Activated CD4-positive, alpha-beta T cell treated with anti-CD3 and anti-CD28 coated beads, Interleukin-2, amount 50 U/mL, for 24 hours (primary cell): ENCODE results near the gene TM9SF1.

Source experiments
- DNase-seq, 2 donors: peaks; one replicate each; pipeline ENCODE4 v3.0.0-alpha.2; 2020; ENCODE audit warnings: low read depth in 1 of 2, low spot score in 1 of 2

Gene TM9SF1

GRCh38 chr14:24197056-24197450, 1.8 kb upstream of the TM9SF1 start:
- no peak for DNase-seq

DNA sequence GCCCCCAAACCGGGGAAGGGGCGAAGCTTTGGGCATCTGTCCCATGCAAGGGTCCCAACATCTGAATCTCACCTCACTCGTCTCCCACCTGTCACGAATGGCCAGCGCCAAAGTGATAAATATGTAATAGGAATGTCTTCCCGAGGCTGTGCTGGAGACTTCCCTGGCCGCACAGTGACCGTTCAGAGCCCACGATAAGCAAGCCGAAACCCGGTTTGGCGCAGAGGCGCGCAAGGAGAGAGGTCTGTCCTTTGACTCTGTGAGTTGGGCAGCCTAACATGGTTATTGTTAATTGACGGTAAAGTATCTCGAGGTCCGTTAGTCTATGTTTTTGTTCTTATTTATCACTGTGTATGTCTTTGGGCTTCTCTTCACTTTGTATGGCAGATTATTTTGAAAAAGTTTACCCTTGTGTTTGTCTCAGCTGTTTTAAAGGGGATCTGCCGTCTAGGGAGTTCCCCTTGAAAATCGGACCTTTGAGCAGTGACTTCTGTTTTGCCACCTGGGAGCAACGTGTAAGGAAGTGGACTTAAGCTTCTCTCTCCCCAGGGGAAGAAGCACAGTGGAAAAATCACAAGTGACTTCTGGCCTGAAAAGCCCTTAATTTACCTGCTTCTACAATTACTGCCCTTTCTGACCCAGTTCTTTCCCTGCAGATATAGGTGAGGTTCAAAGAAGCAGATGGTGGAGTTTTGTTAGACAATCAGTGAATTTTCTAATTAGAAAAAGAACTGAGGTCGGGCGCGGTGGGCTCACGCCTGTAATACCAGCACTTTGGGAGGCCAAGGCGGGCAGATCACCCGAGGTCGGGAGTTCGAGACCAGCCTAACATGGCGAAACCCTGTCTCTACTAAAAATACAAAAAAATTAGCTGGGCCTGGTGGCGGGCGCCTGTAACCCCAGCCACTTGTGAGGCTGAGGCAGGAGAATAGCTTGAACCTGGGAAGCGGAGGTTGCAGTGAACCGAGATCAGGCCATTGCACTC, 1.1 kb upstream of the TM9SF1 start:
- DNase-seq, result no peak

DNA sequence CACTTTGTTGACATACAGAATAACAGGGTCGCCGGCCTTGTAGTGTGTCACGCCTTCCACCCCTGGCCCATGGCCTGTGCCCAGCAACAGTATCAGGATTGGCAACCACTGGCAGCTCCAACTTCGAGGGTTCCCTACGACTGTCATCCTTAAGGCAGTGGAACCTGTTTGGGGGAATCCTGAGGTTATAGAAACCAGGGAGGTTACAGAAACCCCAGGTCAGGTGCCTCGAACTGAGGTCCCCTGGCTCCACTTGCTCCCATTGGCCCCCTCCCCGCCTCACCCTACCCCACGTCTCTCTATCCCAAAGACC, 412 bp downstream of the TM9SF1 start:
- DNase-seq, result no peak

DNA sequence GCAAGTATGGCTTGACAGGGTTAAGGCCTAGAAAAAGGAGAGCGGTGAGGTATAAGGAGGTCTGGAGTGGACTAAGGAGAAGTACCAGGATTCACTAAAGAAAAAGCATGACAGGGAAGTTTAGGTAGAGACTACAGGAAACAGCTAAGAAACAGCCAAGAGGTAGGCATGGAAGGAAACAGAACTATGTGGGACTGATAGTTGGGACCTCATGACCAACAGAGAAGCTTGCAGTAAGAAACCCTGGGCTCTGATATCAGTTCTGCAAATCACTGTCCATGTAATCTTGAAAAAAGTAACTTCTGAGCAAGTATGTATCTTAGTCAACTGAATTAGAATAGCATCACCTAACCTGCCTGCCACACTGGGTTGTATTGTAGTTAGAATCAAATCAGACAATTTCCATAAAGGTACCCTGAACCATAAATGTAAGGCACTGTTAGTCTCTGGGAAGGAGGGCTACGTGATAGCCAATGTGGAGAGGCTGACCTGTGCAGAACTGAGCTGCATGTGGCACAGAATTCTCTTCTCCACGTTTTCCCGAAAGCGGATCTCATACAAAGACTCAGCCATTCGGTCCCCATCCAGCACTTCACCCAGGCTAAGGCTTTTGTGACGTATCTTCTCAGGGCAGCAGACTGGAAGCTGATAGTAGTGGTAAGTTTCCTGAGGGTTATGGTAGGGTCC, 912 bp downstream of the TM9SF1 start:
- DNase-seq, result no peak

DNA sequence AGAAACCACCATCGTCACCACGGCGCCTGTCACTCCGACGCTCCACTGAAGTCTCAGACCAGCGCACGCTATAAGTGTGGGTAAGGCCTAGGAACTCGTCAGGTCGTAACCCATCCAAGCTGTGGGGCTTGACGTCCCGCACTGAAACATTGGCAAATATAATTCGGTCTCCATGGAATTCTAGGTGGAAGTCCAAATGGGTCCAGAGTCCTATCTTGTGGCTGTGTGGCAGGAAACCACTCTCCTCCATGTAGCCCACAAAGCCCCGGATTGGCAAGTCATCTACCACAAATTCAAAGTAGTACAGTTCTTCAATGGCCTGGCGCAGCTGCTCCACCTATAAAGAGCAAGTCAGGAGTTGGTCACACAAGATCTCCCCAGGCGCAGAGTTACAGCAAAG, 2.3 kb downstream of the TM9SF1 start:
- no peak for DNase-seq

DNA sequence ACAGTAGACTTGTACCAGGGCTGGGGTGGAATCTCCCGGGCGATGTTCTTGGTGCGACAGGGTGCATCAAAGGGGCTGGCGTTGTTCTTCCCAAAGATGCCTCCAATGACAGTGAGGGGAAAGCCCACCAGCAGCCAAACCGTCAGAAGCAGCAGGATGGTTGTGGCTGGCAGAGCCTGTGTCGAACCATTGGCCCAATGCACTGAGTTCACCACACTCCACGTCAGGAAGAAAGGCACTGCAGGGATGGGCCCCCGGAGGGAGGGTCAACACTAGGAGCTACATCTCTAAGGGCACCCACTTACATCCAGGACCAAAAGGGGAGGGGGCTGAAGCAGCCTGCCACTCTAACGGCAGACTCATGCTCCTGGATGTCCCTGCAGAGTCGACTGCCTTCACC, 4.8 kb downstream of the TM9SF1 start:
- no peak for DNase-seq

- no peak for DNase-seq
Observed at GRCh38 chr14:24189460-24189859, 5.8 kb downstream of the TM9SF1 start.

DNA sequence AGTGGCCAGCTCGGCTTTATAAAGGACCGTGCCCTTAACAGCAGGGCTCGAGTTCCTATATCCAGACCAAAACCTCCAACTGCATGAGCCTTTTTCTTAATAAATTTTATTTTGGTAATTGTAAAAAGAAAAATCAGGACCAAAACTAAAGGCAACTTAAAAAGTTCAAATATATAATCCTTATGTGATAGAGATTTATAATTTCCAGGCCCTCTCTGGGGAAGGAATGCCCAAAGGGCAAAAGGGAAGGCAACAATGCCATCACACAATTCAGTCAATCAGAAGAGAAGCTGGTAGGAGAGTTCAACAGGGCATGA, 6.2 kb downstream of the TM9SF1 start:
- no peak for DNase-seq

DNA sequence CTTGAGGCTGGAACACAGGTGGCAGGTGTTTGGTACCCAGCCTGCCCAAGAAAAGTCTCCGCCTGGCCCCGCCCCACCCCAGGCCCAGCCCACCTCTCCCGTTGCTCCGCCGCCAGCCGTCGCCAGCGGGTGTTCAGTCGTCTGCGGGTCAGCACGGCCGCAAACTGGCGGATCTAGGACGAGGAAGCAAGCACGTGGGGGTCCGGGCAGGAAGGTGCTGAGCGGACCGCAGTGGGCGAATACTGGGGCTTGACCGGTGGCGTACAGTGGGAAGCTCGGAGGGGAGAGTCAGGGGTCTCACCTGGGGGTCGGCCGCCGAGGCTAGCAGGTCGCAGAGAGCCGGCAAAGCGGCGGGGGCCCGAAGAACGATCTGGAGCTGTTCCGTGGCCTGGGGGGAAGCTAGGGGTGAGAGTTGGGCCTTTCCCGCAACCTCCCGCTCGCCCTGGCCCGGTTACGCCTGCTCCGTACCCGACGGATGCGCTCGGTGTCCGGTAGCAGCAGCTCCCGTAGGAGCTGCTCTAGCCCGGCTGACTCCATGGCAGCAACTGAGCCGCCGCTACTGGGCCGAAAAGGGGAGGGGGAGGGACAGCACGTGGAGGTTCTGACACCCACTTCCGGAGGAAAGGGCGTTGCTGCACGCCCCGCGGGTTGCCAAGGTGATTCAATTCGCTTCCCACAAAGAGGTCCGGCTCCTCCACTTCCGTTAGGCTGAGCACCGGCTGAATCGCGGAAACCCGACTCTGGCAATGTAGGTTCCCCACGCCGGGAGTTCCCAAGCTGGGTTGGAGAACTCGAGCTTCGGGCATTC, 6.8 kb downstream of the TM9SF1 start, which contains the start of gene IPO4:
IPO4 (minus strand) TSS at position 566 of the 808 bp plus-strand sequence; CDS start at position 537, 29 bp downstream.
- peak; percentile 80 to 96 for DNase-seq

DNA sequence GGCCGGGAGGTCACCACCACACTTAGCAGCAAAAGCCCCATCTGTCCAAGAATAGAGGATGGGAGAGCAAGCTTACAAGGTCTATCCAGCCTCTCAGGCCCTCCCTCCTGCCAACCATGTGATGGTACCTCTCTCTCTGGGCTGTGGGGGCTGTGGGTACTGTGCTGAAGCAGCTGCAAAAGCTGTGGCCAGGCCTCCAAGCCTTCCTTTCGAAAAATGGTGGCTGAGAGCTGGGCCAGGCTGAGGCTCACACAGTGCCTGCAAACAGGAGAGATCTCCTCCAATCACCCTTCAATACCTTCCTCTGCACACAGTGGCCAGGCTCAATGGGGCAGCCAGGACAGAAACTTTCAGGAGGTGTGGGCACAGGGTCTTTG, 7.7 kb downstream of the TM9SF1 start:
- no peak for DNase-seq

- DNase-seq, result no peak
Observed at GRCh38 chr14:24186831-24187538, 8.3 kb downstream of the TM9SF1 start.

DNA sequence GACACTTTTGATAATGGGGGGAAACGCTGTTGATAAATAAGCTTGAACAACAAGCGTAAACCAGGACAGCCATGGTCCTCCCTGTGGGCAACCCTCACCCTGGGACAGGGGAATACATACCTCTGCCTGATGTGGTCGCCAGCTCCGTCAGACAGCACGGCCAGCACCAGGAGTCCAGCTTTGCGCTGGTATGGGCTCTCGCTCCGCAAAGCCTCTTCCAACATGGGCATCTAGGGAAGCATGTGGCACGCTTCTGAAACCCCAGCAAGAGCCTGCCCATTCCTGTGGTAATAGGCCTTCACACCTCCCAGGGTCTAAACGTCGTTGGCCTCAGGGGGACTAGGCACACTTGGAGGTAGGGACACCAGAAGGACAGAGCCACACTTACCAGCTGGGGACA, 9.5 kb downstream of the TM9SF1 start:
- no peak for DNase-seq

- DNase-seq, result no peak
Observed at GRCh38 chr14:24185026-24185425, 10.2 kb downstream of the TM9SF1 start.

DNA sequence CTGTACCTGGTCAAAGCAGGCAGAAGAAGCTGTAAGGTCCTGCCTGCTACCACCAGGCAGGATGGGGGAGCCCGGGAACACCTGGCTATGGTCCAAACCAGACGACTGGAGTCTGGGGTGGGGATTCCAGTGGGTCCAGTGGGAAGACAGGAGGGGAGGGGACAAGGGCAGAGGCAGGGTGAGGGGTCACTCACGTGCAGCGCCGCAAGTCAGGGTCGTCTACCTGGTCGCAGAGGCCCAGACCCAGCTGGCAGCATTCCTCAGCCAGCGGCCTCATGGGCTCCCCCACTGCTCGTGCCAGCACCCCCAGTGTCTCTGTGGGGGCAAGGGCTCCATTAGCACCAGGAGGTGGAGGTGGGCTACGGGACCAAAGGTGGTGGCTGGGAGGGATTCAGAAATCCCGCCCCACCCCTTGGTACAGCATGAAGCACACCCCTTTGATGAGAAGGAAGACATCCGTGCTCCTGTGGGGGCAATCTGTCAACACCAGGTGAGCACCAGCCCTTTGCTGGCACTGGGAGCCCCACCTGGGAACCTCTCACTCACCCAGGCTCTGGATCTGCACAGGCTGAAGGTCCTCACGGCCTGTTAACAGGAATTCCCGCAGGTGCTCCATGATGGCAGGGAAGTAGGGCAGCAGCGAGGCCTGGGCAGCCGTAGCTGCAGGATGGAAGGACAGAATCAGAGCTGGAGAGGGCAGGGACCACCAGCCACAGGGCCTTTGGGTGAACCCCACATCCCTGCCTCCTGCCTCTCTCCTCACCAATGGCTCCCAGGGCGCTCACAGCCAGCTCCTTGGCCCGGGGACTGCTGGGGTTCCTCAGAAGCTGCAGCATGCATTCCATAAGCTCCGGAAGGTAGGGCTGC, 10.9 kb downstream of the TM9SF1 start:
- no peak for DNase-seq

DNA sequence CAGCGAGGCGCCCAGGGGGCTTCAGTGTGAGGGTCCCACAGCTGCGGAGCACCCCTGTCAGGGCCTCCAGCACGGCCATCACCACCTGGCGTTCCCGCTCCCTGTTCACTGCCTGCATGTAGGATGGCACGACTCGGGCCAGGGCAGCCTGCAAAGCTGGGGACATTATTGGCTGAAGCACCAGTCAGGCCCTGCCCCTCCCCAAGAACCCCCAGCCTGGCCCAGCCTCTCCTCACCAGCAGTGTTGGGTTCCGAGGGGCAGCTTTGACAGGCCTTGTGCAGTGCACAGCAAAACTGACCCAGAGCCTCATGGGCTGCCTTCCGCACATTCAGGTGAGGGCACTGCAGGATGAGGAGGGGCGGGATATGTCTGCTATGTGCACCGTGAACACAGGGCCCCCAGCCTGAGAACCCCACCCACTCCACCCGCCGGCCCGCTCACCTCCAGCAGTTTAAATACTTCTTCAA, 12.2 kb downstream of the TM9SF1 start:
- no peak for DNase-seq

DNA sequence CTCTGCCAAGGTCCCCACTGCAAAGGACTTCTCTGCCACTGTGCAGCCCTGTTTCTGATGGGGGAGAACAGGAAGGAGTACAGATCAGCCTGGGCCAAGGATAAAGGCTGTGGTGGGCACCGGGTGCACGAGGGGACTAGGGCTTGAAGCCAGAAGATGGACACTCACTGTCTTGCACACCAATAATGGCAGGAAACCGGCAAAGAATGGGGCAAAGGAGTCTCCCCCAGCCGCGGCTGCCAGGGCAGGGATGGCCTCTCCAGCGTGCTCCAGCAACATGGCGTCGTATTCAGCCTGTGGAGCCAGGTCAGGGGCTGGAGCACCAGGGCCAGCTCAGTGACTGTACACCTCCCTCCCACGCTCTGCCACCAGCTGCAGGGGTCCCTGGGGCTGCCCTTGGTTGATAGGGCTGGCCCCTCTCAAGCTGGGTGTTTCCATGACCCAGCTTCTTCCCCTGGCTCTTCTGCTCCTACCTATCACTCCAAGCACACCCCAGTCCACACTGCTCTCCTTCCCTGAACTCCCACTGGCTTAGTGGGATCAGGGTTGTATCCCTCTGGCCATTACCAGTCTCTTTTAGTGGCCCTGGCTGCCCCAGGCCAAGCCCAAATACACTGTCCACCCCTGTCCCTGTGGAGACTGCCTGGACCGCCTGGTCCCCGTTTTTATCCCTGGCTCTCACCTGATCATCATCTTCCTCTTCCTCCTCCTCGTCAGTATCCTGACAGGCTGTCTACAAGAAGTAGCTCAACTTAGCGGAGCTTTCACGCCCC, 12.9 kb downstream of the TM9SF1 start:
- DNase-seq, result no peak

GRCh38 chr14:24181371-24182077, 13.7 kb downstream of the TM9SF1 start:
- no peak for DNase-seq

DNA sequence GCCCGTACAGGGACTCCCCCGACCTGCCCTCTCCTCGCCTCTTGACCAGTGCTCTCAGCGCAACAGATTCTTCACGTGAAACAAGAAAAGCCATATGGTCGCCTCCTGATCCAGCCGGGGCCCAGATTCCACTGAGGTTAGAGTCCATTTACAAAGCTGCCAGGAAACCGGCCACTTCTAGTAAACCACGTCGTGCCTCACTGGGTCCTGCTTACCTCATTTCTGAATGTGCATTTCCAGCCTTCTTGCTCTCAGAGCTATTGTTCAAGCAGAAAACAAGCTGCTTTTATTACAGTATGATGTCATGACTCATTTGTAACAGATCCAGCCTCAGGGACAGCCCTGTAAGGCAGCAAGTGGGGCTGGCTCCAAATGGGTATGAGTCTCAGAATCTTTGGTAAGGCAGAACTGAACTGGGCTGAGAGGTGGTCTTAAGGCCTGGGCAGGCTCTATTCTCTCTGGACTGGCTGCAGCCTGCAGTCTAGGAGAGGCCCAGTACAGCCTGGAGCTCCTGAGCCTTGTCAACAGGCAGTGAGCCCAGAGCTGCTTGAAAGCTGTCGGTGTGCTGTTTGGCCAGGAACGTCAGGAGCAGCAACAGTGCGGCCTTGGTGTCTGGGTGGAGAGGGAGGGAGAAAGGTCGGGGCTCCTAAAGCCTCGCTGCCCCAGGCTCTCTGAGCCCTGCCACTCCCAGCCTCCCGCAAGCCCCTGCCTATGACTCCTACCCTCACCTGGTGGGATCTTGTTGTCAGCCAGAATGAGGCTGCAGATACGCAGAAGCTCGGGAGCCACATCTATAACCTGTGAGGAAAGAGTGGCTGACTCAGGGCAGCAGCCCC, 15.1 kb downstream of the TM9SF1 start:
- no peak for DNase-seq
